Dendritic cell treated with granulocyte-macrophage colony-stimulating factor and Interleukin-4, amounts not matched to agents 40 ng/mL and 50 ng/mL, for 4 days (primary cell): ENCODE results near the gene KIAA0513.
A peak's percentile ranks its signal among the peaks of the same experiment; 100 is the strongest.

Experiments used
- H3K27ac Mint-ChIP-seq: one replicate; pipeline ENCODE4 v1.8.0; 2022; ENCODE audit warnings: mild to moderate bottlenecking, mixed read lengths
- H3K27me3 Mint-ChIP-seq: one replicate; pipeline ENCODE4 v1.8.0; 2022; ENCODE audit warnings: mild to moderate bottlenecking, mixed read lengths
- H3K36me3 Mint-ChIP-seq: one replicate; pipeline ENCODE4 v1.8.0; 2022; ENCODE audit warnings: low read depth, mixed read lengths
- H3K4me1 Mint-ChIP-seq: one replicate; pipeline ENCODE4 v1.8.0; 2022; ENCODE audit warnings: low read depth, mixed read lengths
- H3K4me3 Mint-ChIP-seq: one replicate; pipeline ENCODE4 v1.8.0; 2022; ENCODE audit warnings: mild to moderate bottlenecking, moderate library complexity, mixed read lengths
- H3K9me3 Mint-ChIP-seq: one replicate; pipeline ENCODE4 v1.8.0; 2022; ENCODE audit warnings: mixed read lengths
- intact Hi-C: fragments of 100-400 bp; cut with micrococcal nuclease; formaldehyde crosslinking; loops from one replicate; pipeline ENCODE4 v1.15.0; 2022

The KIAA0513 gene

DNA sequence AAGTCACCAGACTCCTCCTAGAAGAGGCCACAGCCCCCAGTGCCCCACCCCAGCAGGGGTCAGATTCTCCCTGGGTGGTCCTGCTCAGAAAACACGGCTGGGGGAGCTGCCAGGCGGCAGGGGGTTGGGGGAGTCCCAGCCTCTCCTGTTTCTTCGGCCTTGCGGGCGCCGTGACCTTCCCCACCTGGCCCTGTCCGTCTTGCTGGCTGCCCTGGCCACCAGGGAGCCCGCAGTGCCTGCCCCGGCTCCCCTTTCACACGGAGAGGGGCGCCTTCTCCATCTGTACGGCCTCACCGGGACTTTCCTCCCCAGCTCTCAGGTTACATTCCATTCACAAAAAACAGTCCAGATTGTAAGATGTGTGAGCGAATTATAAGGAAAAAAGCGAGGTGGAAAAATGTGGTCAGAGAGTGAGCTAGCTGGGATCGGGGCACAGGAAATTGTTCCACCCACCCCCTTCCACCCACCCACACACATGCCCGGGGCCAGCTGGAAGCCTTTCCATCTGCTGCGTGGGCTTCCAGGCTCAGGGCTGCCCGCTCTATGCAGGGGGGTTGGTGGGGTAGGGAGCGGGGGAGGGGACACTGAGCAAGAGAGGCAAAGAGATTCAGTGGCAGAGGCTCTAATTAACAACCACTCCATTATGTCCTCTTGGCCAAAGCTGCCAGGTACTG is 99.2 kb downstream of the KIAA0513 start:
- Mint-ChIP-seq H3K27ac (no peak overlapping the region), H3K4me1 (peaks cover 22% of the 10 kb centered on the region), H3K4me3 (no peak overlapping the region), H3K9me3 (no peaks in the 10 kb centered on the region), H3K36me3 (no peaks in the 10 kb centered on the region), H3K27me3 (peaks cover 44% of the 10 kb centered on the region)
- intact Hi-C loops, result no loop called here

DNA sequence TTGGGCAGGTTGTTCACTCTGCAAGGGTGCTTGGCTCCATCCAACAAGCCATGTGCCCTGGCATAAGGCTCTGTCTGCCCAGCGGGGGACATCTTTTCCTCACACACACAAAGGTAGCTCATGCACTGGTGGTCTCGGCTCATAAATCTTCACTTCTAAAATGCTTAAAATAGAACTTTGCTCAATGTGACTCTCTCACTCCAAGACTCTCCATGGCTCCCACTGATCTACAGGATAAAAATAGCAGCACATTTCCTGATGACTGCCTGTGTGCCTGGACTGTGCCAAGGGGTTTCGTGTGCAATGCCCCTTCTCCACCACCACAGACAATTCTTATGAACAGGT is 99.8 kb downstream of the KIAA0513 start:
- no peak overlapping the region for H3K4me3 Mint-ChIP-seq
- no peak overlapping the region for H3K27ac Mint-ChIP-seq
- H3K4me1 Mint-ChIP-seq, result peaks cover 22% of the 10 kb centered on the region
- peaks cover 44% of the 10 kb centered on the region for H3K27me3 Mint-ChIP-seq
- H3K36me3 Mint-ChIP-seq, result no peaks in the 10 kb centered on the region
- intact Hi-C loops, result no loop called here
- H3K9me3 Mint-ChIP-seq, result no peaks in the 10 kb centered on the region

DNA sequence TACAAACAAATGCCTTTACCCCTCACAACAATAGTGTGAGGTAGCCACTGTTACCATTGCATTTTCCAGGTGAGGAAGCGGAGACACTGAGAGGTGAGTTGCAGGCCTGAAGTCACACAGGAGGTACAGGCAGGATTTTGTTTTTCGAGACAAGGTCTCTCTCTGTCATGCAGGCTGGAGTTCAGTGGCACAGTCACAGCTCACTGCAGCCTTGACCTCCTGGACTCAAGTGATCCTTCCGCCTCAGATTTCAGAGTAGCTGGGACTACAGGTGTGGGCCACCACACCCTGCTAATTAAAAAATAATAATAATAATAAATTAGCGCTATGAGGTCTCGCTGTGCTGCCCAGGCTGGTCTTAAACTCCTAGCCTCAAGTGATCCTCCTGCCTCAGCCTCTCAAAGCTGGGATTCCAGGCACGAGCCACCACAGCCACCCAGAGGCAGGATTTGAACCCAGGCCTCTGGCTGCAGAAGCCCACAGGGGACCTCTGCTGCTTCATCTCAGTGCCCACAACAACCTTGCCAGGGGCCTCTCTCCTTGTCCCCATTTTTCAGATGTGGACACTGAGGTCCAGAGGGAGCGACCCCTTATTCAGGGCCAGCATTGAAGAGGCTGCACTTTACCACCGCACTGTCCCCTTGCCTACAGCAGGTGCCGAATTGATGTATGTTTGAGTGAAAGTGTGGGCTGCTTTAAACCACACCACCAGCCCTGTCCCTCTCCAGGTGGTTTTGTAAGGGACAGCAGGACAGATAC is 100.7 kb downstream of the KIAA0513 start:
- Mint-ChIP-seq H3K9me3 (no peaks in the 10 kb centered on the region), H3K4me1 (peaks cover 22% of the 10 kb centered on the region), H3K4me3 (no peak overlapping the region), H3K27me3 (peaks cover 44% of the 10 kb centered on the region), H3K27ac (no peak overlapping the region), H3K36me3 (no peaks in the 10 kb centered on the region)
- intact Hi-C loops, result no loop called here

DNA sequence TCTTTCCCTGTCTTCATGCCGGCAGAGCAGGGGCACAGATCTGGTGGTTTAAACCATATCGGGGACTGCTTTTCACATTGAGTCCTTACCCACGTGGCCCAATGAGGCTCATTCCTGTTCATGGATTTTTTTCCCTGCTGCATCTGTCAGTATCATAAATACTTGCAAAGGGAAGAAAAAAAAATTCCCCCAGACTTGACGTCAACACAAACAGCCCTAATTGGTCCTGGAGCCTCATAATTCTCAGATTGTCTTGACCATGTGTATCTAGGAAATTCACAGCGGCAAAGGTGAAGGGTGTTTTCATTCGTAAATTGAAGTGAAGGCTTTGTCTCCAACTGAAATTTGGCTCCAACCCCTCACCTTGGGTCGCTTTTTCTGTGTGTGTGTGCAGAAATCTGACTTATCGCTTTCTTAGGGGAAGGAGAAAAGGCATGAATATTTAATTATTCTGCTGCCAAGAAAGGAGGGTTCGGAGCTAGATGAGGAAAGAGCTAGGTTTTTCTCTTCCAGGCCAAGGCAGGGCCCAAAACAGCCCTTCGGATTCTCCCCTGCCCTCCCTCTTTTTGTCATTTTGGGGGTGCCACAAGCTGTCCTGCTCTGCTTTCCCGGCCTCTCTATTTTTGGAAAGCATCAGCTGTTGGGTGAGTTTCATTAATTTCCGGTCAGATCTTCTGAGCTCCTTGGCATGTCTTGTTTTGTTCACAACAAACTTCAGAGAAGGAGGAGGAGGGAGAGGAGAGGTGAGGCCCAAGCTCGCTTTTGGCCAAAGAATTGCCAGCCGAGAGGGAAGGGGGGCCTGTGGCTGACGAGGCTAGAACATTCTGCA is 102.5 kb downstream of the KIAA0513 start:
- H3K27me3 Mint-ChIP-seq, result peaks cover 35% of the 10 kb centered on the region
- H3K4me1 Mint-ChIP-seq, result peaks cover 37% of the 10 kb centered on the region
- no peak overlapping the region for H3K4me3 Mint-ChIP-seq
- H3K36me3 Mint-ChIP-seq, result no peaks in the 10 kb centered on the region
- H3K27ac Mint-ChIP-seq, result no peak overlapping the region
- intact Hi-C loops, result no loop called here
- H3K9me3 Mint-ChIP-seq, result no peaks in the 10 kb centered on the region

GRCh38 chr16:85130705-85131028 is 103.1 kb downstream of the KIAA0513 start:
- H3K27me3 Mint-ChIP-seq, result peaks cover 31% of the 10 kb centered on the region

DNA sequence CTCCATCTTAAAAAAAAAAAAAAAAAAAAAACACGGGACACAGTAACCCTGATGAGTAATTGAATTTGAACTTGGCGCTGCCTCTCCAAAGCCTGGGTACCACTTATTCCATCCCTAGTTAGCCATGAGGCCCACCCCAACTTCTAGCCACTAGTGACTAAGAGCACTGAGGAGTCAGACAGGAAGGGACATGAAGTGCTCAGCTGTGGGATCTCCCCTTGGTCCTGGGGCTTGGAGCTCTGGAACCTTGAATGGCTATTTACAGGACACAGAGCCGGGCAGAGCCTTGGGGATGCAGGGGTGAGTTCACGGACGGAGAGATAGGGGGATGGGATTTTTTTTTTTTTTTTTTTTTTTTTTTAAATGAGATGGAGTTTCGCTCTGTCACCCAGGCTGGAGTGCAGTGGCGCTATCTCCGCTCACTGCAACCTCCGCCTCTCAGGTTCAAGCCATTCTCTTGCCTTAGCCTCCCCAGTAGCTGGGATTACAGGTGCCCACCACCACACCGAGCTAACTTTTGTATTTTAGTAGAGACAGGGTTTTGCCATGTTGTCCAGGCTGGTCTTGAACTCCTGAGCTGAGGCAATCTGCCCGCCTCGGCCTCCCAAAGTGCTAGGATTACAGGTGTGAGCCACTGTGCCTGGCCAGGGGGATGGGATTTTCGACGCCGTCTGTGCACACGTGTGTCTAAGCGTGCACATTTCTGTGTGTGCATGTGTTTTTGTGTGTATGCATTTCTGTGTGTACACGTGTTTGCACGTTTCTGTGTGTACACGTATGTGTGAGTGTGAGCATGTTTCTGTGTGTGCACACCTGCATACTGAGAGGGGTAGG is 105.1 kb downstream of the KIAA0513 start:
- peaks cover 6% of the 10 kb centered on the region for H3K36me3 Mint-ChIP-seq
- H3K9me3 Mint-ChIP-seq, result no peaks in the 10 kb centered on the region
- peaks cover 14% of the 10 kb centered on the region for H3K27me3 Mint-ChIP-seq
- H3K4me1 Mint-ChIP-seq, result peaks cover 42% of the 10 kb centered on the region
- intact Hi-C loops, result no loop called here
- H3K27ac Mint-ChIP-seq, result no peak overlapping the region
- no peak overlapping the region for H3K4me3 Mint-ChIP-seq

More at GRCh38 chr16:85130705-85131028, 103.1 kb downstream of the KIAA0513 start:
- Mint-ChIP-seq H3K4me3 (no peak overlapping the region), H3K9me3 (no peaks in the 10 kb centered on the region), H3K27ac (no peak overlapping the region), H3K36me3 (no peaks in the 10 kb centered on the region), H3K4me1 (peaks cover 42% of the 10 kb centered on the region)
- intact Hi-C loops, result no loop called here

DNA sequence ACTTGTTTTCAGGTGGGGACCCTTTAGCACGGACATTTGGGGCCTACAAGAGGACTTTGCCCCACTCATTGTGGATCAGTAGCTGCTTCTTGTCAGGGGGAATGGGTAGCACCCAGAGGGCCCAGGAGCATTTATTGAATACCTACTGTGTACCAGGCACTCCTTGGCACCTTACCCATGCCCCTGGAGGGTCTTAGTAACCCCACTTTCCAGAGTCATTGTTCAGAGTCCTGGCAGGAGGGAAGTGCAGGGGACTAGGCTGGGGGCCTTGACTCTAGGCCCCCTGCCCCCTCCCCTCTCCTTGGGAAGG is 105.7 kb downstream of the KIAA0513 start:
- H3K36me3 Mint-ChIP-seq, result peaks cover 6% of the 10 kb centered on the region
- H3K4me3 Mint-ChIP-seq, result no peak overlapping the region
- H3K27ac Mint-ChIP-seq, result no peak overlapping the region
- intact Hi-C loops, result no loop called here
- H3K9me3 Mint-ChIP-seq, result no peaks in the 10 kb centered on the region
- H3K27me3 Mint-ChIP-seq, result peaks cover 16% of the 10 kb centered on the region
- H3K4me1 Mint-ChIP-seq, result peaks cover 47% of the 10 kb centered on the region

DNA sequence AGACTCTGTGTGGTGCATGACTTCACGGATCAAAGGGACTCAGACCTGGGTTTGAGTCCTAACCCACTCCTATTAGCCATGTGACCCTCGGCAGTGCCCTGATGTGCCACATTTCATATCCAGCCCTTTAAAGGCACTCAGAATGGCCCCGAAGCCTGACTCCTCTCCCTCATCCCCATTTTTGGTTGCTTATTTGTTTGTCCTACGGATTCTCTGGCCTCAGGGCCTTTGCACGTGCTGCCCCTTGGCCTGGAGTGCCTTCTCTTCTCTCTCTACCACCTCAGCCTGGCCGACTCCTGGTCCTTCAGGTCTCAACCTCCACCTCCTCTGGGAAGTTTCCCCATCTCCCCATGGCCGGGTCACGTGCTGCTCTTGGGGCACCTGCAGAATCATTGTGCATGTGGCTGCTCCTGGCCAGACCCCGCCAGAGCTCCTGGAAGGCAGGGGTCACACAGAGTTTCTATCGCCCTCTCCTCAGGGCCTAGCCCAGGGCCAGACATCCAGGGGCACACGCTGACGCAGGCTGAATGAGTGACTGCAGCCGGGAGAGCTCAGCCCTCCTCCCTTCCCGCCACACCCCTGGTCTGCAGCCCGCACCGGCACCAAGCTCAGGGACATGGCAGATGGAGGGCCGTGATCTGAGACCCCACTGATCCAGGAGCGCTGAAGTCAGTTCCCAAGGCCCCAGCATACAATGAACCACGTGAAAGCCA is 106.6 kb downstream of the KIAA0513 start:
- intact Hi-C loops, result no loop called here
- H3K27me3 Mint-ChIP-seq, result peaks cover 19% of the 10 kb centered on the region
- peaks cover 6% of the 10 kb centered on the region for H3K36me3 Mint-ChIP-seq
- no peak overlapping the region for H3K4me3 Mint-ChIP-seq
- no peak overlapping the region for H3K27ac Mint-ChIP-seq
- peaks cover 57% of the 10 kb centered on the region for H3K4me1 Mint-ChIP-seq
- no peaks in the 10 kb centered on the region for H3K9me3 Mint-ChIP-seq

DNA sequence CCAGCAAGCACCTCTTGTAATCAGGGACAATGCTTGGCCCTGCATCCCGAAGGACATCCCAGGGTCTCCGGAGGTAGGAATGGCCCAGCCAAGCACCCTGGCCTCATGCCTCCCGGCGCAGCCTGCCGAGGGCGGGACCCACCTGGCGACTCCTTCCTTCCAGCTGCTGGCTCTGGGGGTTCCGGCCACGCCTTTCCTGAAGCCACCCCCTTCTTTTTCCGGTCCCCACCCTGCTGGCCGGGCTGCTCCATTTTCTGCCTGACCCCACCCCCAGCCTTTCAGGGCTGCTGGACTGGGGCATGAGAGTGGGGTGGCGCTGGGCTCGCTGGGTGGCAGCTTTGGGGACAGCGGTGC is 107.2 kb downstream of the KIAA0513 start:
- H3K4me3 Mint-ChIP-seq, result peak overlapping the region; percentile 2
- no peaks in the 10 kb centered on the region for H3K9me3 Mint-ChIP-seq
- intact Hi-C loops, result no loop called here
- H3K27me3 Mint-ChIP-seq, result peaks cover 19% of the 10 kb centered on the region
- H3K27ac Mint-ChIP-seq, result peak overlapping the region; percentile 96
- H3K36me3 Mint-ChIP-seq, result peaks cover 6% of the 10 kb centered on the region
- peaks cover 62% of the 10 kb centered on the region for H3K4me1 Mint-ChIP-seq

- peak overlapping the region; percentile 81 for H3K4me3 Mint-ChIP-seq
- no peaks in the 10 kb centered on the region for H3K9me3 Mint-ChIP-seq
- H3K4me1 Mint-ChIP-seq, result peaks cover 68% of the 10 kb centered on the region
- peak overlapping the region; percentile 96 for H3K27ac Mint-ChIP-seq
- peaks cover 6% of the 10 kb centered on the region for H3K36me3 Mint-ChIP-seq
- H3K27me3 Mint-ChIP-seq, result peaks cover 12% of the 10 kb centered on the region
- intact Hi-C loops, result loop anchor here (2.0 kb wide), 1 partner anchor 21 kb away; no protein-coding TSS in a partner anchor
Observed at GRCh38 chr16:85136213-85136701, 108.7 kb downstream of the KIAA0513 start.

- intact Hi-C loops, result loop anchor here (2.0 kb wide), 1 partner anchor 22 kb away; no protein-coding TSS in a partner anchor
- Mint-ChIP-seq H3K4me3 (peak overlapping the region; percentile 81), H3K4me1 (peaks cover 68% of the 10 kb centered on the region), H3K9me3 (no peaks in the 10 kb centered on the region), H3K27me3 (peaks cover 12% of the 10 kb centered on the region), H3K27ac (peak overlapping the region; percentile 96), H3K36me3 (peaks cover 6% of the 10 kb centered on the region)
Observed at GRCh38 chr16:85136702-85137322, 109.2 kb downstream of the KIAA0513 start.

DNA sequence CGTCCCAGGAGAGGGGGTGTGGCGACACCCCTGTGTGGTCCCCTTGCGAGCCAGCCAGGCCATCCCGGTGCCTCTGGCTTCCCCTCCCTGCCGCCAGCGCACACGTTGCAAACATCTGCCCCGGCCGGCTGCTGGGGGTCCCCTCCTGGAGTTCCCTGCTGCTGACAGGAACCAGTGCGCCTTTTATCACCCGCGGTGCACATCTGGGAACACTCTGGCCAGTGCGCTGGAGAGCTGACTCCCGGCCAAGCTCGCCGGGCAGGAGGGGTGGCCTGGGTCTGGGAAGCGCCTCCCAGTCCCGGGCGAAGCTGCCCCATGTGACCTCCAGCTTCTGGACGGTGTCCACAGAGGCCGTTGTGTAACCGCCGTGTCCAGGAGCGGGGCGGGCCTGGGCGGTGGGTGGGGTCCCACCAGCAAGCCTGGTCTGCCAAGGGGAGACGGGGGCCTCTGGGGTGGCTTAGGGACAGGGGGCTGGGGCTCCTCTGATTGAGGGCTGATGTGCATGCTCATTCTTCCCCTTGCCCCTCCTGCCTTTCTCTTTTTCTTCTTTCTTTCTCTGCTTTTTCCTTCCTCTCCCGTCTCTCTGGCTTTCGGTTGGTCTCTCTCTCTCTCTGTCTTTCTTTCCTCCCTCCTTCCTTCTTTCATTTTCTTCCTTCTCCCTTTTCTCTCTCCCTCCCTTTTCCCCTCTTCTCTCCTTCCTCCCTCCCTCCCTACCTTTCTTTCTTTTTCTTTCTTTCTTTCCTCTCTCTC is 109.9 kb downstream of the KIAA0513 start:
- peak overlapping the region; percentile 96 for H3K27ac Mint-ChIP-seq

More for the DNA sequence above, 109.9 kb downstream of the KIAA0513 start:
- peak overlapping the region; percentile 81 for H3K4me3 Mint-ChIP-seq
- peaks cover 6% of the 10 kb centered on the region for H3K36me3 Mint-ChIP-seq
- peaks cover 68% of the 10 kb centered on the region for H3K4me1 Mint-ChIP-seq
- no peaks in the 10 kb centered on the region for H3K9me3 Mint-ChIP-seq
- peaks cover 15% of the 10 kb centered on the region for H3K27me3 Mint-ChIP-seq
- intact Hi-C loops, result loop anchor here (2.0 kb wide), 1 partner anchor 23 kb away; no protein-coding TSS in a partner anchor
